Stimulated activated CD4-positive, alpha-beta T cell treated with anti-CD3 and anti-CD28 coated beads, Interleukin-12 subunit alpha, Interleukin-12 subunit beta, amount 100 ng/mL, for 4 hours (primary cell): Measurements from ENCODE around the gene ARHGAP5.
"Not testable (repeated sequence)": the region's sequence is repeated elsewhere in the genome, so short reads cannot be mapped to it uniquely, and the experiment has no call there.

Experiments used
- DNase-seq: peaks from one replicate; pipeline ENCODE4 v3.0.0-alpha.2; 2020

ARHGAP5 gene

DNA sequence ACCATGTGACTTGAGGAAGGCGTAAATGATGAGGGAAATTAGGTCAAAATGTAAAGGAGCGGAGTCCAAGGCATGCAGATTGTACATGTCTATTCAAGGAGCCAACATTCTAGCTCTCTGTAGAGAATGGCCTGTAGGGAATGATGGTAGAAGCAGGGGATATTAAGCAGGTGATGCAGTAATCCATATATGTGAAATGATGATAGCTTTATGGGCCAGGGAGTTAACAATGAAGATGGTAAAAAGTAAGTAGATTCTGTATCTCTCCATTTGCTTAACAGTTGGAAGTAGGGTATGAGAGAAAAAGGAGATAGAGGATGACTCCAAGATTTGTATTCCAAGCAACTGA lies 33.4 kb downstream of the ARHGAP5 start:
- no peak for DNase-seq

- DNase-seq, result no peak
These were observed 44.4 kb downstream of the ARHGAP5 start for GRCh38 chr14:32121536-32121935.

DNA sequence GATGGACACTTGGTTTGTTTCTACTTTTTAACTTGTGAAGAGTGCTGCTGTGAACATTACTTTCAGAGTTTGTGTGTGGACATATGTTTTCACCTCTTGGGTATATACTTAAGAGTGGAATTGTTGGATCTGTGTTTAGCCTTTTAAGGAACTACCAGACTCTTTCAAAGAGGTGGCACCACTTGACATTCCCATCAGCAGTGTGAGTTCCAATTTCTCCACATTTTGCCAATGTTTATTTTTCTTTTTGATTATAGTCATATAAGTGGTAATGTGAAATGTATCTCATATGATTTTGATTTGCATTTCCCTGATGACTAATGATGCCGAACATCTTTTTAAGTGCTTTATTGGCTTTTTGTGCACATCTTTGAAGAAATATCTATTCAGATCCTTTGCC lies 44.8 kb downstream of the ARHGAP5 start:
- DNase-seq, result no peak

DNA sequence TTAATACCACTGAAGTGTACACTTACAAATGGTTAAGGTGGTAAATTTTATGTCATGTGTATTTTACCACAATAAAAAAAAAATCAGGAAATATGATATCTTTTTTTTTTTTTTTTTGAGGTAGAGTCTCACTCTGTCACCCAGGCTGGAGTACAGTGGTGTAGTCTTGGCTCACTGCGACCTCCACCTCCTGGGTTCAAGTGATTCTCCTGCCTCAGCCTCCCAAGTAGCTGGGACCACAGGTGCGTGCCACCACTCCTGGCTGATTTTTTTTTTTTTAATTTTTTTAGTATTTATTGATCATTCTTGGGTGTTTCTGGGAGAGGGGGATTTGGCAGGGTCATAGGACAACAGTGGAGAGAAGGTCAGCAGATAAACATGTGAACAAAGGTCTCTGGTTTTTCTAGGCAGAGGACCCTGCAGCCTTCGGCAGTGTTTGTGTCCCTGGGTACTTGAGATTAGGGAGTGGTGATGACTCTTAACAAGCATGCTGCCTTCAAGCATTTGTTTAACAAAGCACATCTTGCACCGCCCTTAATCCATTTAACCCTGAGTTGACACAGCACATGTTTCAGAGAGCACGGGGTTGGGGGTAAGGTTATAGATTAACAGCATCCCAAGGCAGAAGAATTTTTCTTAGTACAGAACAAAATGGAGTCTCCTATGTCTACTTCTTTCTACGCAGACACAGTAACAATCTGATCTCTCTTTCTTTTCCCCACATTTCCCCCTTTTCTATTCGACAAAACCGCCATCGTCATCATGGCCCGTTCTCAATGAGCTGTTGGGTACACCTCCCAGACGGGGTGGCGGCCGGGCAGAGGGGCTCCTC lies 50.0 kb downstream of the ARHGAP5 start:
- DNase-seq, result not testable (repeated sequence)

- DNase-seq, result not testable (repeated sequence)
These were observed 50.9 kb downstream of the ARHGAP5 start for GRCh38 chr14:32127731-32128654.

DNA sequence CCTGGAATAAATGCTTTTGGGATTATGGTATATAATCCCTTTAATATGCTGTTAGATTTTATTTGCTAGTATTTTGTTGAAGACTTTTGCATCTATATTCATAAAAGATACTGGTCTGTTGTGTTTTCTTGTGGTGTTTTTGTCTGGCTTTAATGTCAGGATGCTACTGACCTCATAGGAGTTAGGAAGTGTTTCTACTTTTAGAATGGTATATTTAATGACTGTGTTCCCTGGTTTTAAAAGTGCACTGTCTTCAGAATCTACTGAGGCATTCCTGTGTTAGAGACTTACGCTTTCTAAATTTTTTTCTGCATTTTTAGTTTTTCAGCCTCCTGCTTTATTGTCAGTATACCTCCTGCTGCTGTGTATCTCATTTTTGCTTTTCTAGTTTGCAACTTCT lies 51.6 kb downstream of the ARHGAP5 start:
- DNase-seq, result no peak

GRCh38 chr14:32129124-32129523 lies 52.0 kb downstream of the ARHGAP5 start:
- DNase-seq, result no peak

- DNase-seq, result not testable (repeated sequence)
These were observed 54.6 kb downstream of the ARHGAP5 start for GRCh38 chr14:32131689-32132088.

GRCh38 chr14:32134448-32135097 lies 57.5 kb downstream of the ARHGAP5 start:
- no peak for DNase-seq

DNA sequence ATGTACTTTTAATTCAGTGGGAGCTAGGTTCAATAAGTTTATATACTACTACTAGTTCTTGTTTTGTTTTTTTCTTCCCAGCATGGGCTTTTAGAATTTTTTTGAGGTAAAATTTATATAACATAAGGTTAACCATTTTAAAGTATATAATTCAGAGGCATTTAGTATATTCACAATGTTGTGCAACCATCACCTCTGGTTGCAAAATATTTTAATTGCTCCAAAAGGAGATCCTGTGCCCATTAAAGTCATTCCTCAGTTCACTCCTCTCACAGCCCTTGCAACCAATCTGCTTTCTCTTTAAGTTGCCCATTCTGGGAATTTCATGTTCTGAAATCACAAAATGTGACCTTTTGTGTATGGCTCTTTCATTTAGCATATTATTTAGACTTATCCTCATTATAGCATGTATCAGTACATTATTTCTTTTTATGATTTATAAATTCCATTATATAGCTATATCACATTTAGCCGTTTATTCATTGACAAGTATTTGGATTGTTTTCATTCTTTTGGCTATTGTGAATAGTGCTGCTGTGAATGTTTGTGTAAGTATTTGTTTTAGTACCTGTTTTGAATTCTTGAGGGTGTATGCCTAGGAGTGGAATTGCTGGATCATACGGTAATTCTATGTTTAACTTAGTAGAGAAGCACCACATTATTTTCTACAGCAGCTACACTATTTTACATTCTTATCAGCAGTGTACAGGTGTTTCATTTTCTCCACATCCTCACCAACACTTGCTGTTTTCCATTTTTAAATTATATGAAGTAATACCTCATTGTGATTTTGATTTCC lies 59.1 kb downstream of the ARHGAP5 start:
- no peak for DNase-seq

DNA sequence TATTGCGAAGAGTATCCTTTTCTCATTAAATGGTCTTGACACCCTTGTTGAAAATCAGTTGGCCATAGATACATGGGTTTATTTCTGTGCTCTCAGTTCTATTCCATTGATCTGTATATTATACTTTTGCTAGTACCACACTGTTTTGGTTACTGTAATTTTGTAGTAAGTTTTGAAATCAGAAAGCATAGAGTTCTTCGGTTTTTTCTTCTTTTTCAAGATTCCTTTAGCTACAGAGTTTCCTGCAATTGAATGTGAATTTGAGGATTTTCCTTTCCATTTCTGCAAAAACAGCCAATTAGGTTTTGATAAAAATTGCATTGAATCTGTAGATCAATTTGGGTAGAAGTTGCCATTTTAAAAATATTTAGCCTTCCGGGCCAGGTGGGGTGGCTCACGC lies 60.2 kb downstream of the ARHGAP5 start:
- no peak for DNase-seq

- no peak for DNase-seq
These were observed 60.8 kb downstream of the ARHGAP5 start for GRCh38 chr14:32137892-32138291.

- no peak for DNase-seq
These were observed 65.2 kb downstream of the ARHGAP5 start for GRCh38 chr14:32142341-32142740.

DNA sequence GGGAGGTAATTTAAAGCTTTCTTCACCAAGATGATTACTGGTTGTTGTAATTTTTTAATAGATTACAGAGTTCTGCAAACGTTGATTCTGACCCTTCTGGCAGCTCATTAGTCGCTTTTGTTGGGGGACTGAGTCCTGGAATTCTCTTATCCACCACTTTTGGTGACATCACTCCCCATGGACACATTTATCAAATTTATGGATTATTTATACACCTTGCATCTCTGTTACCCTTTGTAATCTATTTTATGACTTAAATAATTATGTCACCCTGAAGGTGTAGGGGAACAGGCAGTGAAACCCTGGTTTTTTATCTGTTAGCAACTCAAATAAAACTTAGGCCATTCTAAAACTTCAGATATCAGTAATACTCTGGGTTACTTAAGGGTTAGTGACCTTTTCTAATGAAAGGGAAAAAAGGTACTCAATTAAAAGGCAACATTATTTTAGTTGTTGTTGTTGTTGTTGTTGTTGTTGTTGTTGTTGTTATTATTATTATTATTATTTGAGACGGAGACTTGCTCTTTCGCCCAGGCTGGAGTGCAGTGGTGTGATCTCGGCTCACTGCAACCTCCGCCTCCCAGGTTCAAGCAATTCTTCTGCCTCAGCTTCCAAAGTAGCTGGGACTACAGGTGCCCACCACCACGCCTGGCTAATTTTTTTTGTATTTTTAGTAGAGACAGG lies 65.8 kb downstream of the ARHGAP5 start:
- no peak for DNase-seq

DNA sequence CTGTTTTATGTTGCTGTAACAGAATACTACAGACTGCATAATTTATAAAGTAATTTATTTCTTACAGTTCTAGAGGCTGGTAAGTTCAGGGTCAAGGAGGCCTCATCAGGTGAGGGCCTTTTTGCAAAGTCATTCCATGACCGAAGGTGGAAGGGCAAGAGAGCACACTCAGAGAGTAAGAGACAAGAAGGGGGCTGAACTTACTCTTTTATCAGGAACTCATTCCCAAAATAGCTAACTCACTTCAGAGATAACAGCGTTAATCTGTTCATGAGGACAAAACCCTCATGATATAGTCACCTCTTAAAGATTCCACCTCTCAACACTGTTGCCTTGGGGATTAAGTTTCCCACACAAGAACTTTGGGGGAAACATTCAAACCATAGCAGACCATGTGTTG lies 73.3 kb downstream of the ARHGAP5 start:
- DNase-seq, result no peak

DNA sequence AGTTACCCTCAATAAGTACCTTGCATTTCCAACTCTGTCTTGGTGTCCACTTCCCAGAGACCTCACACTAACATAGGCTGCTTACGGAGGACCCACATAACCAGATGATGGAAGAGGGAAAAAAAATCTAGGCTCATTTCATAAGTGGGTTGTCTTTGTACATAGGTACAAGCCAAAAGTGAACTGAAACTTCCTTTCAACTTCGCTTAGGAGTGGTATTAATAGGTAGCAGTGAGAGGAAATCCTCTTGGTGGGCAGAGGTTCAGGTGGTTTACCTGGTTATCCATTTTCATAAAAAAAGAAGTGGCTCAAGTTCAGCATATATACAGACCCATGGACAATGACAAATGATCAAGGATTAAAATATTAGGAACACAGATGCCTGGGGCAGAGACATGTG lies 88.9 kb downstream of the ARHGAP5 start:
- DNase-seq, result no peak

DNA sequence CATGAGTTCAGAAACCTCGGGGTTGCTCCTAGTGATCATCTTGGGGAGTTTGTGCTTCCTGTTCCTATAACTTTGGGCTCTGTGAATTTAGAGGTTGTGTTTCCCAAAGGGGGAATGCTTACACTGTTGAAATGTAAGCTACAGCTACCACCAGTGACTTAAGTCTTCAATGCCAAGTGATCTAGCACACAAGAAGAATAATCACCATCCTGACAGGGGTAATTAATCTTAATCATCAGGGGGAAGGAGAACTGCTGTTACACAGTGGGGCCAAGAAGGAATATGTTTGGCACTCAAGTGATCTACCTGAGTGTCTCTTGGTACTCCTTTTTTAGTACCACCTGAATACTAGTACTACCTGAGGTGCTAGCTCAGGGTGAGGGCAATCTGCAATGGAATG lies 89.8 kb downstream of the ARHGAP5 start:
- no peak for DNase-seq

DNA sequence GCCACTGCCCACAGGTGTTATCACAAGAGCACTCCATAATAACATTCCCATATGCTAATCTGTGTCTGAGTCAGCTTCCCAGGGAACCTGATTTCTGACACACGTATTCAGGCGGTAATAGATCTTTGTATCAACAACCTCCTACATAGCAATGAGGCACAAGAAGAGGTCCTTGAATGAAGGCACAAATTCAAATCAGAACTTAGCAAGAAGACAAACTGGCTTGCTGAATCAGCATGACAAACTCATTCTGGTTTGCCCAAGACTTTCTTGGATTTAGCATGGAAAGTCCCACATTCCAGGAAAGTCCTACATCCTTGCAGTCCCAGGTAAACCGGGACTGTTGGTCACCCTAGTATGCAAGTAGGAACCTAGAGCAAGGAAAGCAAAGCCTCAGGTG lies 90.8 kb downstream of the ARHGAP5 start:
- DNase-seq, result no peak

- DNase-seq, result no peak
These were observed 92.1 kb downstream of the ARHGAP5 start for GRCh38 chr14:32169191-32169590.

- no peak for DNase-seq
These were observed 94.4 kb downstream of the ARHGAP5 start for GRCh38 chr14:32171469-32171868.

- DNase-seq, result no peak
These were observed 106.3 kb downstream of the ARHGAP5 start for GRCh38 chr14:32183151-32184058.
